GM10847 (cell line): ENCODE data around the gene RFC5.

Experiments used
- POLR2A ChIP-seq: IDR thresholded peaks from 2 replicates; pipeline ENCODE4 v1.6.1; 2011; ENCODE audit not compliant: insufficient read length; ENCODE audit errors: extremely low read depth

The RFC5 gene, protein sequence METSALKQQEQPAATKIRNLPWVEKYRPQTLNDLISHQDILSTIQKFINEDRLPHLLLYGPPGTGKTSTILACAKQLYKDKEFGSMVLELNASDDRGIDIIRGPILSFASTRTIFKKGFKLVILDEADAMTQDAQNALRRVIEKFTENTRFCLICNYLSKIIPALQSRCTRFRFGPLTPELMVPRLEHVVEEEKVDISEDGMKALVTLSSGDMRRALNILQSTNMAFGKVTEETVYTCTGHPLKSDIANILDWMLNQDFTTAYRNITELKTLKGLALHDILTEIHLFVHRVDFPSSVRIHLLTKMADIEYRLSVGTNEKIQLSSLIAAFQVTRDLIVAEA

DNA sequence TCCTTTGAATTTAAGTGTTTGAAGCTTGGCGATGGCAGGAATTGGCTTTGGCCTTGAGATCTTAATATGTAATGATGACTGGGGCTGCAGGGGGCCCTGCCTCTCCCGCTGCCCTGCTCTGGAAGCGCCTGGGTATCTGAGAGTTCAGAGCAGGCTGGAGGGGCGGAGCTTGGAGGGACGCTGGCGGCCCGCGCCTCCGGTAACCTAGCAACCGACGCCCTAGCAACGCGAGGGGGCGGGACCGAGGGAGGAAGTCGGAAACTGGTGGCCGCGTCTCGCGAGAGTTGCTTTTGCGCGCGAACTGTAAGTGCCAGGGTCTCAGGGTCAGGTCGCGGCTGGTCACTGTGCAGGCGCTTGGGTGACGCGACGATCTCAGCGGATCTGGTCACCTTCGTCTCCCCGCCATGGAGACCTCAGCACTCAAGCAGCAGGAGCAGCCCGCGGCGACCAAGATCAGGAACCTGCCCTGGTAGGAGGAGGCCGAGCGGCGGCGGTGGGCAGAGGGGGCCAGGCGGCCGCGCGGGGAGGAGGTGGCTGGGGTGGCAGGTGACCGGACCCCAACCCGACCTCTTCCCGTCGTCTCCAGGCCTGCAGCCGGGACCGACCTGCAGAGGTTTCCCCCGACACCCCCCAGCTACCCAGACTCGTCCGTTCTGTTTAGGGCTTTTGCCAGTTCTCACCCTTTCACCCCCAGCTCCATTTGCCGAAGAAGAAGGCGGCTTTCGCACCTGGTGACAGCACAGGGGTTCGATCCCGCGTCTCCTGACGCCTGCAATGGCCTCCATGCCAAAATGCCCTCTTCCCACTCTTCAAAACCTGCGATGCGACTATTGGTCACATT, at the start of gene RFC5:
TSS of gene RFC5 (plus strand) at position 280 of the 841 bp plus-strand sequence. CDS start at position 405, 125 bp downstream.
- peak; percentile 76 for TF ChIP-seq POLR2A

DNA sequence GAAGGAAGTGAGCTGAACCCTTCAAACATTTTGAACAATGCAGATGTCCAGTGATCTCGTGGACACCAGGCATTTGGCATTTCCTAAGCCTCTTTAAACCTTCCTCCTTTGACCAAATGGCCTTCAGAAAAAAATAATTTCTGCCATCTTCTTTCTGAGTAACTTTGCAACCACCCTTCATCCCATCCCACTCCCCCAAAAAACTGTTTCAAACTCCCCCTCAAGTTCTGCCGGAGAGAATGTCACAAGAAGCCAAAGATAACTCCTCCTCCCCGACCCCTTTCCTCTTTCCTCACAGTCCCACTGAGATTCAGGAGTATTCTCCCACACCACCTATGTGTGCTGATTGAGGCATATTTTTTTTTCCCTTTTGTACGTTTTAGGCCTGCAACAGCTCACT, 49.5 kb upstream of the RFC5 start:
- TF ChIP-seq POLR2A, result no peak

DNA sequence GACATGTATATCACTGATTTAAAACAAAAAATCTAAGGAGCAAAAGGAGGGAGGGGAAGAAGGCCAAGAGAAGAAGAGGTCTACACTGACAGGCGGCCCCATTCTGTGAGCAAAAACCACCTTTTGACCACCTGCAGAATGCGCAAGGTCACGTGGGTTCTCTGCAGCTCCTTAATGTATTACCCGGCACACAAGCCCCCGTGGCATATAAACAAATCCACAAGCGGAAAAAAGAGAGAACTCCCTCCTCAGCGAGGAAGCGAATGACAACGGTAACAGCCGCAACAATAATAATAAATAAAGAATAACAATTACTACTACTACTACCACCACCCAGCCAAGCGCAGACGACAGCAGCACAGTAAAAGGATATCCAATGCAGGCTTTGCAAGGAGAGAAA, 49.0 kb upstream of the RFC5 start:
- no peak for TF ChIP-seq POLR2A

DNA sequence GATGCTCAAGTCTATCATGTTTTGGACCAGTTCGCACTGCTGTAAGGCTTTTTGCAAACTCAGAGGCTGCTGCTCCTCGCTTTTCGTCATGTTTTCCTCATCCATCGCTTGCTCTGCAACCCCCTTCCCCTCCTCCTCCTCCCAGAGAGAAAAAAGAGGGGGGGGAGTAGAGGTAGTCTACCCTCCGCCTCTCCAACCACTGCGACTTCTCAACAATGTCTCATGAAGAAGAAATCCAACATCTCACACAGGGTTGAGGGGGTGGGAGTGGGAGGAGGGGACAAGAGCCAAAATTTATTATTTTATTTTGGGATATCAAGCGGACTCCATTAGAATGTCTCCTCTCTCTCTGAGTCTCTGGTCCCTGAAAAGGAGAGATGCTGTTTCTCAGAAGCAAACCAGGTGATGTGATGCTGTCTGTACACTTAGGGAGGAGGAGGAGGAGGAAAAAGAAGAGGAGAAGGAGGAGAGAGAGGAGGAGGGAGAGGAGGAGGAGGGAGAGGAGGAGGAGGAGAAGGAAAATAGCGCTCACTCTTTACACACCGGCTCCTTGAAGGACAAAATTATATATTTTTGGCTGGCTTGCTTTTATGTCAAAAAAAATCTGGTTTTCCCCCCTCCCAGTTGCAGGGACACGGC, 48.2 kb upstream of the RFC5 start:
- no peak for TF ChIP-seq POLR2A

DNA sequence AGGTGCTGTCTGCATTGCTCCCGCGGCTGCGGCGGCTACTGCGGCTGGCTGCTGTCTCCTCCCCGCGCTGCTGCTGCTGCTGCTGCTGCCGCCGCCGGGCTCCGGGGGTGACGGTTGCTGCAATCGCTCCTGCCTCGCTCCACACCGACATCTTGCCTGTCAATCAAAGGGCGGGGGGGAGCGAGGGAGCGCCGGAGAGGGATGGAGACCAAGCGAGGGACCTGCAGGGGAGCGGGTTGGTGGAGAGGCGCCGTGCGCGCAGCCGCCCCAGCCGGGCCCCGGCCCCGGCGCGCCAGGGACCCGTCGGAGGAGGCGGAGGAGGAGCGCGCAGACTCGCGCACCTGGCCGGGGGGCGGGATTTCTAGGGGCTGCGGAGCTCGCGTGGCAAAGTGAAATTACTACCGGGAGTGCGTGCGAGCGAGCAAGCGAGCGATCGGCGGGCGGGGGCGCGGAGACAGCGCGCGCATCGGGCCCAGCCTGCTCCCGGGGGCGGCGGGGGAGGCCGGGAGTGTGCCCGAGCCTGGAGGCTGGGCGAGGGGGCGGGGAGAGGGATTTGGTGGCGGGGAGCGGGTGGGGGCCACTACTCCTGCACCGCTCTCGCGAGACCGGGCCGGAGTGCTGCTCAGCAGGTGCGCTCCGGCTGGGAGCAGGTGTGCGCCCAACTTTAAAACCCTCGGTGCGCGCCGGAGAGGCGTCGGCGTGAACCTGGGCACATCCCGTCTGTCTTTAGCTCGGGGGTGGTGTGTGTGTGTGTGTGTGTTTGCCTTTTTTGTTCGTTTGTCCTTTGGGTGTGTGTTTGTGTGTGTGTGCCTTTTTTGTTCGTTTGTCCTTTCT, 47.5 kb upstream of the RFC5 start, which contains the start of gene KSR2:
TSS of gene KSR2 (minus strand) at position 165 of the 834 bp plus-strand sequence. CDS start 735 bp downstream, outside the sequence.
- TF ChIP-seq POLR2A, result no peak

DNA sequence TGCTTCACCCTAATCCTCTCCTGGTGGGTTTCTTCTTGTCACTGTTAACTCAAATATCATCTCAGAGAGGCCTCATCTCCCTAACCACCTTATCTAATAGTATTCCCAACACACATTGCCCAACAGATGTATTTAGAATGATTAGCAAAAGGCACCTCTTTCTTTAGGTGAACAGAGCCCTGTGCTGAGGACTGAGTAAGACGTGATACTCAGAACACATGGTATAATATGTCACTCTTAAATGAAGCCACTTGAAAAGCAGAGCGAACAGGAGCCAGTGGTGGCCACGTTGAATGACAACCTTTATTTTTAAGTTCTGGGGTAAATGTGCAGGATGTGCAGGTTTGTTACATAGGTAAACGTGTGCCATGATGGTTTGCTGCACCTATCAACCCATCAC, 46.2 kb upstream of the RFC5 start:
- TF ChIP-seq POLR2A, result no peak

DNA sequence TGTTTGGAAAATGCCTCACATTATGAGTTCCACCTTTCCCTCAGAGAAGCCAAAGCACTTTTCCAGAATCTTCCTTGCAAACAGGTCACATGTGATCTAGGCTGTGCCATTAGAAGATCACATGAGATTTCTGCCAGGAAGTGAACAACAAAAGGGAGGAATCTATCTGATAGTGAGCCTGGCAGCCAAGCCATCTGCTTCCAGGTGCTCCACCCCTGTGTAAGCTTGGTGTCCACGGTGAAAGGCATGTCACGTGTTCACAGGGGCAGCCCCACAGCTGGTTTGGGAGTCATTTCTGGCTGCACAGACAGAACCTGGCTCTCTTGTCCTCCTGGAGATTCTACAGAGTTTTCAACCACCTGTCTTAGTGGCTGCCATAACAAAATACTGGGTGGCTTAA, 44.2 kb upstream of the RFC5 start:
- TF ChIP-seq POLR2A, result no peak

DNA sequence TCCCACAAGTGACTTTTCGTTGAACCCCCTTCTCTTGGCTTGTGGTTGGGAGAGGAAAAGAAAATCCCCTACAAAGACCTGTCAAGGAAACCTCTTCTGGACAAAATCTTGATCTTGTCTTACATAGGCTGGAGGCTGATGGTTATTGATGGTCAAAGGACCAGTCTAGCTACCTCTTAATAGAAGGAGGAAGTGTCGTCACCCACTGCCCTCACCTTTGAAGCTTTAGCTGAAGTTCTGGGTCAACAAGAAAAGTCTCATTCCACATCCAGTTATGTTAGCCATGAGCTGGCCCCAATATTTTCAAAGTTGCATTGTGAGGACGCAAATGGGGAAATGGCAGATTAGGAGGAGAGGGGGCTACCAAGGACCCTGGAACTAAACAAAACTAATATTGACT, 41.5 kb upstream of the RFC5 start:
- no peak for TF ChIP-seq POLR2A

DNA sequence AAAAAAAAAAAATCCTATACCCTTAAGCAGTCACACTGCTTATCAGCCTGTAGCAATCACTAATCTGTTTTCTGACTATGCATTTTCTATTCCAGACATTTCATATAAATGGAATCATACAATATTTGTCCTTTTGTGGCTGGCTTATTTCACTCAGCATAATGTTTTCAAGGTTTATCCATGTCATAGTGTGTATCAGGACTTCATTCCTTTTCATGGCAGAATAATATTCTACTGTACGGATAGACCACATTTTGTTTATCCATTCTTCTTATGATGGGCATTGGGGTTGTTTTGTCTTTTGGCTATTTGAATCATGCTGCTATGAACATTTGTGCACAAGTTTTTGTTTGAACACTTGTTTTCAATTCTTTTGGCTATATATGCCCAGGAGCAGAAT, 39.1 kb upstream of the RFC5 start:
- no peak for TF ChIP-seq POLR2A

DNA sequence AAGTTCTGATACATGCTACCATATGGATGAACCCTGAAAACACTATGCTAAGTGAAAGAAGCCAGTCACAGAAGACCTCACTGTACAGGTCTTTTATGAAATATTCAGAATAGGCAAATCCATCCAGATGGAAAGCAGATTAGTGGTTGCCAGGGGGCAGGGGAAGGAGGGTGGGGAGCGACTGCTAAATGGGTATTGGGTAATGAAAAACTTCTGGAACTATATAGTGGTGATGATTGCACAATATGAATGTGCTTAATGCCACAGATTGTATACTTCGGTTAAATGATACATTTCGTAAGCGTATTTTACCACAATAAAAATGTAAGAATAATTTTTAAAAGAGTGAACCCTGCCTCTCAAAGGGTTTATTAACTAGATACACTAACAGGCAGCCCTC, 35.9 kb upstream of the RFC5 start:
- no peak for TF ChIP-seq POLR2A

DNA sequence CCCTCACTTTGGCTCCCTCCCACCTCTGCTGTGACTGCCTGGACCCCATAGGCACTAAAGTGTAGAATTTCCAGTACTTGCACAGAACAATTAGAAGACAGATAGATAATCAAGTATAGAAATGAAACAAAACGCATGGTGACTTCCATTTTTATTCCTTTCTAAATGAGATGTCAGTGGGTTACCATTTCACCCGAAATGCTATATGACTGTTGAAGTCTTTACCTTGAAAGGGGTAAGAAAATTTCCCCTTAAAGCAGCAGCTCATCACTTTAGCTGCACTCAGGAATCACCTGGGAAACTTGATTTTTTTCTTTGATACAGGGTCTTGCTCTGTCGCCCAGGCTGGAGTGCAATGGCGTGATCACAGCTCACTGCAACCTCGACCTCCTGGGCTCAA, 35.2 kb upstream of the RFC5 start:
- no peak for TF ChIP-seq POLR2A

DNA sequence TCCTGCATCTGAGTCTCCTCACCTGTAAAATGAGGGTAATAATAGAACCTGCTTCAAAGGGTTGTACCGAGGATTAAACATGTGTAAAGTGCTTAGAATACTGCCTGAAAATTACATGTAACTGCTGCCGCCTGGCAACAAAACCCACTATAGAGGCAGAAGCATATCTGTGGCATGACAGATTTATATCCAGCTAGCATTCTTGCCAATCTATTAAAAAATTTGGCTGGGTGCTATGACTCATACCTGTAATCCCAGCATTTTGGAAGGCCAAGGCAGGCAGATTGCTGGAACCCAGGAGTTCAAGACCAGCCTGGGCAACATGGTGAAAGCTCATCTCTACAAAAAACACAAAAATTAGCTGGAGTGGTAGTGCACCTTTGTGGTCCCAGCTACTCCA, 31.3 kb upstream of the RFC5 start:
- no peak for TF ChIP-seq POLR2A

DNA sequence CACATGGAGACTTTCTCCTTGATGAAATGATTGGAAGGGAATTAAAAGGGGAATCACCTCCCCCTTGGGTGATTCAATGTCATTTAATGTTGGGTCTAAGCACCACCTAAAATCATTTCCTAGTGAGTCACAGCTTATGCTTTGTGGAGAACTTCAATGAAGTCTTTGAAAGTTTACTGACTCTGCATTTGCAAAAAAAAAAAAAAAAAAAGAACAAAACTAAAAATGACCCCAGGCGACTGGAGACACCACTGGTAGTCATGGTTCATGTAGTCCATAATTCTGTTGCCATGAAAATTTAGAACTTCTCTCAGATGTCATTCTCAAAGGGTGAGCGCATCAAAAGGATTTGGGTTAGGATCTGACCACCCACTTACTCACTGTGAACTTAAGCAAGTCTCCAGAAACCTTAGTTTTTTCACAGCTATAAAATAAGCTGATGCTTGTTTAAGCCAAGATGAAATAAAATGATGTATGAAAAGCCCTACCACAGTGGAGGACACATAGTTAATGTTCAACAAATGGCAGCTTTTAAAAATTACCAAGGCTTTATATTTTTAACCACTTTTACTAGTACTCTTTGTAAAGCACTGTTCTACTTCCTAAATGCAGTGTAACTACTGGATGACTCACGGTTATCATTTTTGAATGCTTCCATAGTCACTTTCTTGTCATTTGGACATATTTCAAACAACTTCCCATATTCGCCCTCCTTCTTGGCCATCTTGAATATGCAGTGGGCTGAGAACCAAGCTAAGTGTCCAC, 29.6 kb upstream of the RFC5 start:
- no peak for TF ChIP-seq POLR2A
